Measurements from ENCODE around the gene RAB31.
"Not testable (repeated sequence)": the region's sequence is repeated elsewhere in the genome, so short reads cannot be mapped to it uniquely, and the experiment has no call there.

The RAB31 gene

DNA sequence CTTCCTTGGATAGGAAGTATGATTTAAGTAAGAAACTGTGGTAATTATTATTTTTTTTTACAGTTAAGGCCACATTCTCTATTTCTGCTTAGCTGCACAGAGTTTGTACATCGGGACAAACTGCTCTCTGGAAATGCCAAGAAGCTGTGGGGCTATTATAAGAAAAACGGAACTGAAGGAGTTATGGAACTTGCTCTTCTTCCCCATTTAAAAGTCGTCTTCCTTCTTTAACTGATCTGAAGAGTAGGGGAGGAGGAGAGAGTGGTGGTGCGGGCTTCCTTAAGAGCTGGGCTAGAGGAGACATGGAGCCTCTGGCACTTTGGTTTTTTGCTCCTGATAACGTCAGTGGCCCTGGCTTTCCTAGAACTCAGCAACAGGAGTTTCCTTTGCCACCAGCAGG, 54.4 kb downstream of the RAB31 start:
- FAIRE-seq = no peak

DNA sequence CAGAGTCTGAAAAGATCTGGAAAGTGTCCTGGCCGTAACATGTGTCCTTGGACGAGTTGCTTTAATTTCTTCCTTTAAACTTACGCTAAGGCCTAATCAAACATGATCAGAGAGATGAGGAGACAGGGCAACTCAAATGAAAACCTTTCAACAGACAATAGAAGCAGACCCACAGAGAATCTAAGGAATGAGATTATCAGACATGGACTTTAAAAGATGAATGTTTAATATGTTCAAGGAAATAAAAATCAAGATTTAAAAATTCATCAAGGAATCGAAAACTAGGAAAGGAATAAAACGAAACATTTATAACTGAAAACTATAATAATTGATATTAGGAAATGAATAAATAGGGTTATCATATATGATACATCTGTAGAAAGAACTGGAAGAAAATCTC, 55.1 kb downstream of the RAB31 start:
- FAIRE-seq = no peak

DNA sequence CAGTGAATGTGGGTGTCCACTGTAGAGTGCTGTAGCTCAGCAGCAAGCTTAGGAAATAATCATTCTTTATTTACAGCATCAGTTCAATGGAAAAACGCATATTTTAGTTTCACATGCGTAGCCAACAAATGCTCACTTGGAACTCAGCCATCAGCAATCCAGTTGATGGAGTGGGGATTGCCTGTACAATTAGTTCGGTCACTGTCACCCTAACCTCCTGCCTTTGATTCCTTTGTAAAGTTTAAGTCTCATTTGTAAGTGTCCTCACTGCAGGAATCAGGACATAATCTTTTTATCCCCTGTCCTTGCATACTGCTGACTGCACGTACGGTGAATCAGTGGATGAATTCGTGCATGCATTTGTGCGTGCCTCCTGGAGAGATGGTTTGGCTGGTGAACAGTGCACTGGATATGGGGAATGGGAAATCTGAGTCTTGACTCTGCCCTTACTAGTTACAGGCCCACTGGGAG, 55.9 kb downstream of the RAB31 start:
- FAIRE-seq = no peak

DNA sequence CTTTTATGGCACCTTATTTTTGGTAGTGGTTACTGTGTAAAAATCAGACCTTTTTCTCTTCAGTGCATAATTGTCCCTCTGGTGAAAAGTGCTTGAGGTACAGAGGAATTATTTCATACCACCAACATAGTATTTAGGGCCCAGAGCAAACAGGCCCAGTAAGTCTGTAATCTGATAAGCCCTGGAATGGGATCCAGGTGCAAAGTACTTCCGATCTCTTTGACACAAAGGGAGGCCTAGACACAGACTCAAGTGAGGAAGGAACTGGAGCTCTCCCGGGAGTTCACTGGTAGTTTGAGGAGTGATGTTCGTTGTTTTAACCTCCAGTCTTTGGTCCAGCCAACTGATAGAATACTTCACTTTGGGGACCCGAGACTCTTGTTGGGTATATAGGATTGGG, 57.4 kb downstream of the RAB31 start:
- FAIRE-seq = no peak

DNA sequence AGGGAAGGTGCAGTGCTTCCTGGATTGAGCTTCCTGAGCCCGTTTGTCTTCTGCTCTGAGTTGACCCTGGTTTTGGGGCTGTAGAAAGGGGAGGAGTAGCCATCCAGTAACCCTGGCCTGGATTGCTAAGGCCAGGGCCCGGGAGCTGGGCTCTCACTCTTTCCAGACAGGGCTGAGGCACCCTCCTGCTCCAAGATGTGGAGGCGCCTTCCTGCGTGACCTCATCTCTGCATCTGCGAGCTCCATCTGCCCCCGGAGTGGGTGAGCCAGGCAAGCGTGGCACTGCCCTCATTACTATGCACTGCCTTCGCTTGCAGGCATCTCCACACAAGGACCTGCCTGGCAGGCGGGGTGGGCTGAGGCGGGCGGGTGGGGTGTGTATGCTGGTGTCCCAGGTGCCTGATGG, 58.0 kb downstream of the RAB31 start:
- FAIRE-seq = no peak

DNA sequence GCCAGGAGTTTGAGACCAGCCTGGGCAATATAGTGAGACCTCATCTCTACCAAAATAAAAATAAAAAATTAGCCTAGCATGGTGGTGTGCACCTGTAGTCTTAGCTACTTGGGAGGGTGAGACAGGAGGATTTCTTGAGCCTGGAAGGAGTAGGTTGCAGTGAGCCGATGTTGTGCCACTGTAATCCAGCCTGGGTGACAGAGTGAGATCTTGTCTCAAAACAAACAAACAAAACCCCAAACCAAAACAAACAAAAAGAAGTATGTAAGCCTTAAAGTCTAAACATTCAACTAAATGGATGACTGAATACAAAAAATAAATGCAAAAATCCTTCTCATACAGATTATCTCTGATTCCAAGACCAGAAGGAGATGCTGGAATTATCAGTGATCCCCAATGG, 58.6 kb downstream of the RAB31 start:
- FAIRE-seq = no peak

DNA sequence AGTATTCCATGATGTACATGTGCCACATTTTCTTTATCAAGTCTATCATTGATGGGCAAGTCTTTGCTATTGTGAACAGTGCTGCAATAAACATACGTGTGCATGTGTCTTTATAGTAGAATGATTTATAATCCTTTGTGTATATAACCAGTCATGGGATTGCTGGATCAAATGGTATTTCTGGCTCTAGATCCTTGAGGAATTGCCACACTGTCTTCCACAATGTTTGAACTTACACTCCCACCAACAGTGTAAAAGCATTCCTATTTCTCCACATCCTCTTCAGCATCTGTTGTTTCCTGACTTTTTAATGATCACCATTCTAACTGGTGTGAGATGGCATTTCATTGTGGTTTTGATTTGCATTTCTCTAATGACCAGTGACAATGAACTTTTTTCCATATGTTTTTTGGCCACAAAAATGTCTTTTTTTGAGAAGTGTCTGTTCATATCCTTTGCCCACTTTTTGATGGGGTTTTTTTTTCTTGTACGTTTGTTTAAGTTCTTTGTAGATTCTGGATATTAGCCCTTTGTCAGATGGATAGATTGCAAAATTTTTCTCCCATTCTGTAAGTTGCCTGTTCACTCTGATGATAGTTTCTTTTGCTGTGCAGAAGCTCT, 60.1 kb downstream of the RAB31 start:
- not testable (repeated sequence) for FAIRE-seq

DNA sequence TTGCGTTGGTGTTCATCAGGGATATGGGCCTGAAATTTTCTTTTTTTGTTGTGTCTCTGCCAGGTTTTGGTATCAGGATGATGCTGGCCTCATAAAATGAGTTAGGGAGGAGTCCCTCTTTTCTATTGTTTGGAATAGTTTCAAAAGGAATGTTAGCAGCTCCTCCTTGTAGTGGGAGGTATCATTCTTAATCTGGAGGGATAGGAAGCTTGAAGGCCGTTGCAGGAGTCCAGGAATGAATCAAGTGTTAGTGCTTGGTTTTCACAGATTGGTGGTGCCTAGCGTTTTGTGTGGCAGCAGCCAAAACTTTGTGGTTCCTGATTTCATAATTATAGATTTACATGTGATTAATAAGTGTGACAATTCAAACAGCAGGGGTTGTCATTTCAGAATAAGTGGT, 62.0 kb downstream of the RAB31 start:
- not testable (repeated sequence) for FAIRE-seq

DNA sequence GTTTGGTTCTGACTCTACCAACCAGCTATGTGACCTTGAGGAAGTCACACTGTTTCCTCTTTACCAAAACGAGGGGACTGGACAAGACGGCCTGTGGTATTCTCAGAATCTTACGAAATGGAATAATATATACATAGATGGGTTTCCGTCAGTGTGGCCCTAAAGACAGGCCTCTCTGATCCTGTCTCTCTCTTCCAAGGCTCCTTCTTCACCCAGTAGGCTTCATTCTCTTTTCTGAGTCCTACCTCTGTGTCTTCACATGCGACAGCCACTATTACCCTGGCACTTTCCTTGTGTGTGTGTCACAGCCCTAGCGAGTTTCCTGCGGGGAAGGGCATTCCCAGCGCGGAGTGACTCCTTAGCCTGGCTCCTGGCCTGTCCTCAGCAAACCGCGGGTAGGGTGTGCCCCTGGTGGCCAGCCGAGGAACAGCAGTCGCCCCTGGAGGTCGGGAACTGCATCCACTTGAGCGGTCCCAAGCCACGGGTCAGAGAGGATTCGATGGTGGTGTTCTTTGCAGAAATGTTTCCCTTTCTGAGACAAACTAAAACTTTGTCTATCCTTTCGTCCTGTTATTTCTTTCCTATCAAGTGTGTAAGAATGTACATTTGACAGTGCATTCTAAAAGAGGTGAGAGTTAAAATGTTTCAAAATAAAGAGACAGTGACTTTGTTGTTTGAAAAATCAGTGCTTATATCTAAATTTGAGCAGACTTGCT, 63.3 kb downstream of the RAB31 start:
- no peak for FAIRE-seq

DNA sequence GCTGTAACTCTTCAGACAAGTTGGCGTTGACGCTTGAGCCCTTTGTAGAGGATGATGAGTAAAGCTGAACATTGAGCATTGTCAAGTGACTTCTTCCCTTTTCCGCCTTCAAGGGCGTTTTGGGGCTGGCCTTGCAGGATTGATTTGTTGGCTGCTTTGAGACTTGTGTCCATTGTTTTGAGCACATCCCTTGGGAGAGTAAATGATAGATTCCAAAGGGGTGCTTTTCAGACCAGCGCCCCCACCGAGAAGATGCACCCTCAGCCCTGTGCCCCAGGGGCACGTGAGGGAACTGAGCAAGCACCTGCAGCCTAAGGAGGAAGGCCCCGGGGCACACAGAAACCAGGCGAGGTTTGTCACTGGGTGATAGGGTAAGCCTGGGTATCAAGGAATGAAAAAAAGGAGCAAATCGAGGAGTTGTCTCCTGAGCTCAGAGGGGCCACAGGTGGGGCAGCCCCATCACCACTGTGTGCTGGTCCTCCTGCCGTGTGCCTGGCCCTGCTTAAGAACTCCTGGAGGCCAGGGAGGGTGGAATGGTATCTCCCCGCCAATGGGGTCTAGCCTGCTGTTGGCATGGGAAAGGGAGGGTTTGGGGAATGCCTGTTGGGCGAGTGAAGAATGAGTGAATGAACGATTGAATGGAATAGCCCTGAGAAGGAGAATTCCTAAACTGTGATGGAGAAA, 64.0 kb downstream of the RAB31 start:
- no peak for FAIRE-seq

DNA sequence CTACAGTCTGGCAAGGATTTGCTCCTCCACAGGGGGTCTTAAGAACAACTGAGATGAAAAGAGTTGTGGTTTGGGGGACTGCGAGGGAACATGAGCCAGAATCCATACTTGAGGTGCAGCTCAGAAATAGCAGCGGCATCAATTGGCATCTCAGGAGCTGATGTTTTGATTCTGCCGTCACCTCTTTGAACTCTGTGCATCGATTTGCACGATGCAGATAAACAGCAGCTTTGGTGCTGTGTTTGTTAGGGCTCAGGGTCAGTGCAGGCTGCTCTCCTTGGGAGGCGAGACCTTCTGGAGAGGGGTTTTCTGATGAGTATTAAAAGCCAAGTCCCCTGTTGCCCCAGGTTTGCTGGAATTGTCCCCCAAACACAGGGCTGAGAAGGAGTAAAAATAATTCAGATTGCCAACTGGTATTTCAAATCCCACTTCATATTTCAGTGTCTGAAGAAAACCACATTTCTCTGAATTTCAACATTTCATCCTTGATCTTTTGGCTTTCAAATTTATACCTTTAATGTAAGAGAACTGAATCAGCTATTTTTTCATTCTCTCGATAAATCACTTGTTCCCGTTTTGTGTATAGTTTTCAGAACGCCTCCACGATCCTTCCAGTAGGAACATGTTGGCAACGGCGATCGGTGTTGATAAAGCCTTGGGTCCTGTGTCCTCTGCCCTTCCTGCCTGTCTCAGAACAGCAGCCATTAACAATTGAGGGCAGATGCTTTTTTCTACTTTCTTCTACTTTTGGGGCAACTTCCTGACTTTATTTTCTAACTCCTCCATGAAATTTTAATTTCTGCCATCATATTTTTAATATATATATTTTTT, 65.0 kb downstream of the RAB31 start:
- FAIRE-seq = no peak

DNA sequence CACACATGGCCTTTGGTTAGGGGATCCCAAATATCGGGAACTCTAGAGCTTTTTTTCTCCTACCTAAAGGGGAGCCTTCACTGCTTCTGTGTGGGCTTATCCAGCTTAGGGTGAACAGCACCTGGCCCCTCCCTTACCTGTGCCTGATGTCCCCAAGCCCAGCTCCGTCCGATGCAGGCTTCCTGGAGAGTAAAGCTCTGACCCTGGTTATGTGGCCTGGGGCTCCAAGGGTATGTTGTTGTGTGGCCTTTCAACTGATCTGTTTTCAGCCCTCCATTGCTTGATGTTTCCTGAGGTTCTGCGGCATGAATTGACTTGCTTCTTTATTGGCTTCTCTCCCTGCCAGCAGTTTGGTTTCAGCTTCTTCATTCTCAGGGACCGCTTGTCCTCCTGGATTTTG, 66.0 kb downstream of the RAB31 start:
- FAIRE-seq = no peak

DNA sequence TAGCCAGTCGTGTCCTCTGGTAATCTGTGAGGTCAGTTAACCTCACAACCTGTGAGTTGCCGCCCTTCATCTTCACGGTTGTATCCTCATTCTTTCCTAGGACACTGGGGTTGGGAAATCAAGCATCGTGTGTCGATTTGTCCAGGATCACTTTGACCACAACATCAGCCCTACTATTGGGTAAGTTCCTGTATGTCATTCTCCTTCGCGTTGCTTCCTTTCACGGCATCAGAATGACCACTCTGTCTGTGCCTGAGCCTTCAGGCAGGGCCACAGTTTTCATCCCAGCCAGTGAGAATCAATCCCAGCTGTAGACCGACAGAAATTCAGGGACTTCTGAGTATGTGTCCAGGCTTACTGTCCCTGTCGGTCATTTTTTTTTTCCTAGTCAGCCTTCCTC, 67.1 kb downstream of the RAB31 start:
- FAIRE-seq = no peak

DNA sequence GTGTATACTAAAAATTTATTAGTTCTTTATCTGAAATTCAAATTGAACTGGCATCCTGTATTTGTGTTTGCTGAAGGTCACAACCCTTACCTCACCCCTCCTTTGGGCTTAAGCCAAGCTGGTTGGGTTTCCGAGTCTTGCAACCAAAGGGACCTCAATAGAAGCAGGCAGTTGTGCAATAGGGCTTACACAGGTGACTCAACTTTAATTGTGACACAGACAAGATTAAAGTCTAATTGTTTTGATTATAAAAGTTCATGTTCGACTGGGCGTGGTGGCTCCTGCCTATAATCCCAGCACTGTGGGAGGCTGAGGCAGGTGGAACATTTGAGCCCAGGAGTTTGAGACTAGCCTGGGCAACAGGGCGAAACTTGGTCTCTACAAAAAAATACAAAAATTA, 71.5 kb downstream of the RAB31 start:
- FAIRE-seq = no peak

DNA sequence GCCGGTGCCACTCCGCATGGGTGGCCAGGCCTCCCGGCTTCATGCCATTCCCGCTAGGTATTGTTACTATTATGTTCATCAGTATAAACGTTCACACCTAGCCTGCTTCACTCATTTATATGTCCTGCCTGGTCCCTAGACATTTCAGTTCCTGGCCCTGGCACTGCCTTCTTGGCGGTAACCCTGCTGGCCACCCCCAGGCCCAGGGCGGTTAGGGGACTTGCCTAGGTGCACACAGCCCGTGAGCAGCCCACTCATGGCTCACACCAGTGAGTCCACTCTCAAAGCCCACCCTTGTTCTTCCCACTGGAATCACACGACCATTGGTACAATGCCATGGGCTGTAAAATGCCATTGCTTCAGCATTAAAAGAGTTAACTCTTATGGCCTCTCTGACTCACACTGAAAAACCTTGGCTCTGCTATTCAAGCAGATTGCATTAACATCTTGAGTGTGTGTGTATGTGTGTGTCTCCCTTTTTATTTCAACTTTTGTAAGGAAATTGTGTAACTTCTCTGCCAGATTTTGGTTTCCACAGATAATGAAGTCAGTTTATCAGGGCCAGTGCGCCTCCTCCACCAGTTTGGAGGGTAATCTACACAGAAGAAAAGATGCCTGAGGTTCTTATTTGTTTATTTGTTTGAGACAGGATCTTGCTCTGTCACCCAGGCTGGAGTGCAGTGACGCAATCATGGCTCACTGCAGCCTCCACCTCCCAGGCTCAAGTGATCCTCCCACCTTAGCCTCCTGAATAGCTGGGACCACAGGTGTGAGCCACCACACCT, 74.2 kb downstream of the RAB31 start:
- no peak for FAIRE-seq

DNA sequence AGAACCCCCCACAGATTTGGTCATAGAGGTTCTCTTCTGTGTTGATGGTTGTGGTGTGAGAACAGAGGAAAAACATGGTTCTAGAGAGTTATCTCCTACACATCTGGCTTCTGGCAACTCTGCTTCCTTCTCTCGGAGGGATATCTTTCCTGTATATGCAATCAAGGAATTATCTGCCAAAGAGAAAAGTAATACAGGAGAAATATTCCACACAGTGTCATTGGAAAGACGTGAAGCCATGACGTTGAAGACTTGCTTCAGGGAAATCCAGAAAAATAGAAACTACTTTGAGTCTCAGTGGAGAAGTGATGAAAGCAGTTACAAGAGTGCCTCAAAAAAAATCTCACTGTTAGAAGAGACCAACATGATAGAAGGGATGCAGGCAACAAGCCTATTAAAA, 78.5 kb downstream of the RAB31 start:
- no peak for FAIRE-seq

DNA sequence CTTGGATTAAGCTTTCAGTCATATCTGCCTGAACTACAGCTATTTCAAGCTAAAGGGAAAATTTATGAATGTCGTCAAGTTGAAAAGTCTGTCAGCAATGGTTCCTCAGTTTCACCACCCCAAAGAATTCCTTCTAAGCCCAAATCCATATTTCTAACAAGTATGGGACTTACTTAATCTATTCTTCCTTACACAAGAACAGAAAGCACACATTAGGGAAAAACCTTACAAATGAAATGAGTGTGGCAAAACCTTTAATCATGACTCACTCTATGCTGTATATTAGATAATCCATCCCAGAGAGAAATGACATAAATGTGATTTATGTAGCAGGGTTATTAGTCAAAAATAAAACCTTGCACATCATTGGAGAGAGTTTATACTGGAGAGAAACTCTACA, 78.9 kb downstream of the RAB31 start:
- FAIRE-seq = no peak

DNA sequence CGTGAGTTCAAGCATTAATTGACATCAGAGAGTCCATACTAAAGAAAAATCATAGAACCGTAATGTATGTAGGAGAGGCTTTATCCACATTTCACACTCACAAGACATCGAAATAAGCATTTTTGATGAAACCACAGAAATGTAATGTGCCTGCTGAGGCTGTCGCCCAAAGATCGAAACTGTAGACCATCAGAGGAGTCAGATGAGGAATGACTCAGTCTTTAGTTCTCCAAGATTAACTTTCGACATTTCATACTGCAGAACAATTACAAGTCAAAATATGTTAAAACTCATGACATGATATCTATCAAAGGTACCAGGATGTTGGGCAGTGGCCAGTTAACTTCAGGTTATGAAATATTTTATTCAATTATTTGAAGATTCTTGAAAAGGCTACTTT, 79.6 kb downstream of the RAB31 start:
- FAIRE-seq = no peak

DNA sequence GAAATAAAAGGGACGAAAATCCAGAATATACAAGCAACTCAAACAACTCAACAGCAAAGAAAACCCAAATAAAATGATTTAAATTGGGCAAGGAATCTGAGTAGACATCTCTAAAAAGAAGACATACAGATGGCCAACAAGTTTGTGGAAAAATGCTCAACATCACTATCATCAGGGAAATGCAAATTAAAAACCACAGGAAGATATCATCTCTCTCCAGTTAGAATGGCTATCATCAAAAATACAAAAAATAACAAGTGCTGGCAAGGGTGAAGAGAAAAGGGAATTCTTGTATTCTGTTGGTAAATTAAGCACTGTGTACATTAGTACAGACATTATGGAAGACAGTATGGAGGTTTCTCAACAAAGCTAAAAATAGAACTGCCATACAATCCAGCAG, 80.0 kb downstream of the RAB31 start:
- no peak for FAIRE-seq

DNA sequence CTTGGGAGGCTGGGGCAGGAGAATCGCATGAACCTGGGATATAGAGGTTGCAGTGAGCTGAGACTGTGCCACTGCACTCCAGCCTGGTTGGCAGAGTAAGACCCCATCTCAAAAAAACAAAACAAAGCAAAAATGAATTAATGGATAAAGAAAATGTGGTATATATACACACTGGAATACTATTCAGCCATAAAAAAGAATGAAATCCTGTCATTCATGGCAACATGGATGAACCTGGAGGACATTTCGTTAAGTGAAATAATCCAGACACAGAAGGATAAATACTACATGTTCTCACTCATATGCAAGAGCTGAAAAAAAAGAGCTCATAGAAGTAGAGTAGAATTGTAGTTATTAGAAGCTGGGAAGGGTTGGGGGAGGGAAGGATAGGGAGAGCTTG, 80.8 kb downstream of the RAB31 start:
- no peak for FAIRE-seq

DNA sequence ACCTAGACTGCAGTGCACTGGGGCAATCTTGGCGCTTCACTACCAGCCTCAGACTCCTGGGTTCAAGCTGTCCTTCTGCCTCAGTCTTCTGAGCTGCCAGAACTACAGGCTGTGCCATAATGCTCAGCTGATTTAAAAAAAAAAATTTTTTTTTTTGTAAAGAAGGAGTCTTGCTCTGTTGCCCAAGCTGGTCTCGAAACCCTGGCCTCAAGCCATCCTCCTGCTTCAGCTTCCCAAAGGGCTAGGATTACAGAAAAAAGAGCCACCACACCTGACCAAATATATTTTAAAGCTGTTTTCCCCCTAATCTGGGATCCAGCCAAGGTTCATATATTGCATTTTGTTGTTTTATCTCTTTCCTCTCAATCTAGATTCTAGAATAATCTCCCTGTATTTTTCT, 82.2 kb downstream of the RAB31 start:
- no peak for FAIRE-seq

DNA sequence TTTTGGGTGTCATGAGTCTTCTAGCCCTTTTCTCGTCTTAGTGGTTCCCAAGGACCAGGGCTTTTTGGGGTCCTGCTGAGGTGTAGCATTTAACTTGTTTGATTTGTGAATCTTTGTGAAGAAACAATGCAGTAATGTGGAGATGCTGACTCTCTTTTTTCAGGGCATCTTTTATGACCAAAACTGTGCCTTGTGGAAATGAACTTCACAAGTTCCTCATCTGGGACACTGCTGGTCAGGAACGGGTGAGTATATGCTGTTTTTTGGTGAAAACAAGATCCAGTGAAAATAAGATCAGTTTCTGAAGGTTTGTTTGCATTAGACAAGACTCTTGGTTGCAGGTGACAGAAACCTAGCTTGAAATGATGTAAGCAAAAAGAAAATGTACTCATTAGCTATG, 83.9 kb downstream of the RAB31 start:
- no peak for FAIRE-seq
